ENCODE data around the gene RAPGEF1.

- TF ChIP-seq CTCF (IDR thresholded peaks at IDR 0.05) (no peak), POLR2A (IDR thresholded peaks at IDR 0.05) (no peak)
Observed at GRCh38 chr9:131574730-131575640, 164.9 kb downstream of the RAPGEF1 start.

Measured in uterus (tissue), 2 donors.